H9 (cell line): Measurements from ENCODE around the gene MGMT. TPM values are rescaled to one million over a fixed set of nuclear protein-coding genes. Genes with fewer than 3 reads are reported as not detected.

Experiments
- DNase-seq: peaks from one replicate; pipeline ENCODE4 v3.0.0-alpha.2; 2017
- H2AFZ ChIP-seq: one replicate; pipeline ENCODE4 v1.6.1; 2013; ENCODE audit warnings: mild to moderate bottlenecking, low read length, control low read depth, moderate library complexity
- H2AK5ac ChIP-seq: 2 replicates; pipeline ENCODE4 v1.6.1; 2013; ENCODE audit warnings: low read length, control low read depth, mixed read lengths; ENCODE audit not compliant: insufficient read length
- H2BK120ac ChIP-seq: one replicate; pipeline ENCODE4 v1.6.1; 2013; ENCODE audit warnings: low read depth, mild to moderate bottlenecking, low read length, control low read depth, inconsistent platforms; ENCODE audit not compliant: poor library complexity, severe bottlenecking
- H2BK12ac ChIP-seq: 2 replicates; pipeline ENCODE4 v1.6.1; 2013; ENCODE audit warnings: low read length, control low read depth, mixed read lengths, low read depth; ENCODE audit not compliant: insufficient read length
- H2BK15ac ChIP-seq: 2 replicates; pipeline ENCODE4 v1.6.1; 2013; ENCODE audit warnings: low read depth, low read length, control low read depth
- H2BK20ac ChIP-seq: one replicate; pipeline ENCODE4 v1.6.1; 2013; ENCODE audit warnings: low read depth, mild to moderate bottlenecking, low read length, control low read depth, inconsistent platforms; ENCODE audit not compliant: poor library complexity, severe bottlenecking
- H2BK5ac ChIP-seq: 2 replicates; pipeline ENCODE4 v1.6.1; 2013; ENCODE audit warnings: low read length, control low read depth, mixed read lengths; ENCODE audit not compliant: insufficient read length
- H3K14ac ChIP-seq: 2 replicates; pipeline ENCODE4 v1.6.1; 2013; ENCODE audit warnings: low read length, control low read depth; ENCODE audit not compliant: insufficient read depth
- H3K18ac ChIP-seq: 2 replicates; pipeline ENCODE4 v1.6.1; 2013; ENCODE audit warnings: low read depth, mild to moderate bottlenecking, mixed read lengths, low read length, control low read depth; ENCODE audit not compliant: insufficient read length
- H3K23ac ChIP-seq: 2 replicates; pipeline ENCODE4 v1.6.1; 2013; ENCODE audit warnings: low read length, control low read depth, mixed read lengths, low read depth; ENCODE audit not compliant: insufficient read length
- H3K23me2 ChIP-seq: 2 replicates; pipeline ENCODE4 v1.6.1; 2013; ENCODE audit warnings: low read depth, mild to moderate bottlenecking, mixed read lengths, low read length, control low read depth; ENCODE audit not compliant: insufficient read length, poor library complexity, severe bottlenecking
- H3K27ac ChIP-seq: 2 replicates; pipeline ENCODE4 v1.5.1; 2013; ENCODE audit warnings: low read length, control low read depth, mixed read lengths, low read depth; ENCODE audit not compliant: insufficient read length
- H3K27me3 ChIP-seq: 2 replicates; pipeline ENCODE4 v1.6.1; 2013; ENCODE audit warnings: low read length, control low read depth, inconsistent platforms; ENCODE audit not compliant: insufficient read depth
- H3K4ac ChIP-seq: 2 replicates; pipeline ENCODE4 v1.6.1; 2013; ENCODE audit warnings: low read depth, mild to moderate bottlenecking, control low read depth, inconsistent platforms, low read length, moderate library complexity
- H3K4me1 ChIP-seq: 2 replicates; pipeline ENCODE4 v1.6.1; 2013; ENCODE audit warnings: low read length, control low read depth, inconsistent platforms; ENCODE audit not compliant: insufficient read depth
- H3K4me2 ChIP-seq: 2 replicates; pipeline ENCODE4 v1.6.1; 2013; ENCODE audit warnings: low read length, control low read depth, mixed read lengths; ENCODE audit not compliant: insufficient read length, insufficient read depth
- H3K56ac ChIP-seq: 2 replicates; pipeline ENCODE4 v1.6.1; 2013; ENCODE audit warnings: low read depth, mild to moderate bottlenecking, mixed read lengths, low read length, control low read depth; ENCODE audit not compliant: insufficient read length
- H3K79me1 ChIP-seq: 2 replicates; pipeline ENCODE4 v1.6.1; 2013; ENCODE audit warnings: low read depth, mild to moderate bottlenecking, moderate library complexity, low read length, control low read depth, inconsistent platforms; ENCODE audit not compliant: insufficient read depth, poor library complexity, severe bottlenecking
- H3K79me2 ChIP-seq: 2 replicates; pipeline ENCODE4 v1.6.1; 2013; ENCODE audit warnings: low read length, control low read depth, inconsistent platforms; ENCODE audit not compliant: insufficient read depth
- H3K9ac ChIP-seq: 2 replicates; pipeline ENCODE4 v1.6.1; 2013; ENCODE audit warnings: low read length, control low read depth, mixed read lengths; ENCODE audit not compliant: insufficient read length; ENCODE audit errors: extremely low read depth
- H3K9me3 ChIP-seq: one replicate; pipeline ENCODE4 v1.6.1; 2013; ENCODE audit warnings: low read depth, low read length, inconsistent platforms; ENCODE audit not compliant: control insufficient read depth
- H3T11ph ChIP-seq: one replicate; pipeline ENCODE4 v1.6.1; 2013; ENCODE audit warnings: mild to moderate bottlenecking, low read length, control low read depth, inconsistent platforms
- H4K20me1 ChIP-seq: one replicate; pipeline ENCODE4 v1.6.1; 2013; ENCODE audit not compliant: control insufficient read depth, insufficient read length, insufficient read depth
- H4K5ac ChIP-seq: 2 replicates; pipeline ENCODE4 v1.6.1; 2013; ENCODE audit warnings: low read depth, mild to moderate bottlenecking, mixed read lengths, low read length, control low read depth; ENCODE audit not compliant: insufficient read length
- H4K8ac ChIP-seq: replicated peaks from 2 replicates; pipeline ENCODE4 v1.6.1; 2013; ENCODE audit warnings: low read length, control low read depth, mixed read lengths, low read depth; ENCODE audit not compliant: insufficient read length
- H4K91ac ChIP-seq: 2 replicates; pipeline ENCODE4 v1.6.1; 2013; ENCODE audit warnings: low read depth, mild to moderate bottlenecking, moderate library complexity, mixed read lengths, low read length, control low read depth; ENCODE audit not compliant: insufficient read length
- H3K27ac Mint-ChIP-seq, 3 experiments: 2 replicates in 2 of 3; 3 replicates in 1 of 3; pipeline ENCODE4 v1.8.0; 2020 to 2021; ENCODE audit warnings: mixed read lengths in 3 of 3, mild to moderate bottlenecking in 1 of 3, moderate library complexity in 1 of 3
- H3K27me3 Mint-ChIP-seq: 2 replicates; pipeline ENCODE4 v1.8.0; 2021; ENCODE audit warnings: low read depth, mild to moderate bottlenecking, moderate library complexity, mixed read lengths
- H3K36me3 Mint-ChIP-seq, 3 experiments: 2 replicates in 2 of 3; 3 replicates in 1 of 3; pipeline ENCODE4 v1.8.0; 2020 to 2021; ENCODE audit warnings: low read depth in 3 of 3, mixed read lengths in 3 of 3; ENCODE audit not compliant: insufficient read depth in 1 of 3
- H3K4me1 Mint-ChIP-seq, 2 experiments: 2 replicates each; pipeline ENCODE4 v1.8.0; 2020; ENCODE audit warnings: mixed read lengths in 2 of 2
- H3K4me3 Mint-ChIP-seq, 2 experiments: 2 replicates in 1 of 2; 3 replicates in 1 of 2; pipeline ENCODE4 v1.8.0; 2020 to 2021; ENCODE audit warnings: mild to moderate bottlenecking in 2 of 2, mixed read lengths in 2 of 2, moderate library complexity in 1 of 2
- H3K9me3 Mint-ChIP-seq, 2 experiments: 2 replicates in 1 of 2; 3 replicates in 1 of 2; pipeline ENCODE4 v1.8.0; 2020; ENCODE audit warnings: mild to moderate bottlenecking in 2 of 2, mixed read lengths in 2 of 2, moderate library complexity in 1 of 2
- WGBS: extraction: QIAGEN DNeasy Blood & Tissue Kit; methylation state at CpG from one replicate; pipeline ENCODE4 v1.1.7; 2013; ENCODE audit warnings: missing lambda C conversion rate, low lambda C conversion rate, mixed read lengths; ENCODE audit not compliant: insufficient read length; ENCODE audit errors: extremely low coverage; 5-methylcytosine and 5-hydroxymethylcytosine counted together
- total RNA-seq: library from RNA; stranded (reverse); gene quantifications from 2 replicates; pipeline ENCODE4 v1.2.1, GENCODE V29; 2021
- TF ChIP-seq, protein P1 (sequence below): fragments of 200-600 bp; sonication (generic); conservative IDR thresholded peaks from 3 replicates; pipeline ENCODE4 v1.8.0; 2021; ENCODE audit warnings: antibody characterized with exemption, mild to moderate bottlenecking

The MGMT gene
- total RNA-seq, 1 experiment from 2014 or later: 18.4 TPM

DNA sequence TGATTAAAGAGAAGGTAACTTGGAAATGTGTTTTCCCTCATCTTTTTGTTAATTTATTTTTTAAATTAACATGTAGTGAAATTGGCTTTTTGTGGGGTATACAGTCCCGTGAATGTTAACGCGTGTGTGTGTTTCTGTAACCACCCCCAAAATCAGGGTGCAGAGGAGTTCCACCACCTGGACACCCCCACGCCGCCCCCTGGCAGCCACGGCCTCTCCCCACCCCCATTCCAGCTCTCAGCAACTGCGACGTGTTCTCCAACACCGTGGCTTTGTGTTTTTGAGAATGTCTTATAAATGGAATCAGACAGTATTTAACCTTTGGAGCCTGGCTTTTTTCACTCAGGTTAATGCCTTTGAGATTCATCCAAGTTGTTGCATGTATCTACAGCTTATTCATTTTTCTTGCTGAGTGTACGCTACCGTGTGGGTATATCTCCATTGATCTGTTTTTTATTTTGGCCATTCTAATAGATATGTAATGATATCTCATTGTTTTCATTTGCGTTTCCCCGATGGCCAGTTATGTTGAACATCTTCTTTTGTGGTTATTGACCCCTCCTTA is 278.2 kb downstream of the MGMT start:
- Histone ChIP-seq H3K56ac (no peak overlapping the region), H2BK20ac (no peak overlapping the region), H2BK120ac (no peak overlapping the region), H3K4ac (no peak overlapping the region), H2AK5ac (no peak overlapping the region), H3K9me3 (peaks cover 5% of the 10 kb centered on the region), H4K20me1 (no peaks in the 10 kb centered on the region), H3K27me3 (no peaks in the 10 kb centered on the region), H2BK5ac (no peak overlapping the region), H3K79me2 (no peaks in the 10 kb centered on the region), H2BK15ac (no peak overlapping the region), H2BK12ac (no peak overlapping the region), H3K23ac (no peak overlapping the region), H3K4me1 (no peaks in the 10 kb centered on the region), H3K14ac (no peak overlapping the region), H3K79me1 (no peaks in the 10 kb centered on the region), H3K18ac (no peak overlapping the region), H4K5ac (no peak overlapping the region), H4K8ac (no peak overlapping the region), H4K91ac (no peak overlapping the region), H3T11ph (no peak overlapping the region), H3K27ac (no peak overlapping the region), H3K4me2 (no peak overlapping the region), H3K23me2 (no peaks in the 10 kb centered on the region), H3K9ac (no peak overlapping the region), H2AFZ (no peak overlapping the region)
- peaks cover 0 to 4% of the 10 kb centered on the region in 2 experiments; a peak in 2 of 4 replicates for H3K4me1 Mint-ChIP-seq
- no peak overlapping the region for H3K27ac Mint-ChIP-seq
- peaks cover 13 to 17% of the 10 kb centered on the region in 2 experiments for H3K9me3 Mint-ChIP-seq
- WGBS: no CpG with 5 or more reads among the region's 13 CpGs
- peaks cover 0 to 18% (median 5%) of the 10 kb centered on the region in 3 experiments; a peak in 6 of 7 replicates for H3K36me3 Mint-ChIP-seq
- no peaks in the 10 kb centered on the region for H3K27me3 Mint-ChIP-seq
- no peak for DNase-seq
- H3K4me3 Mint-ChIP-seq: no peak overlapping the region
- TF ChIP-seq, protein P1, sequence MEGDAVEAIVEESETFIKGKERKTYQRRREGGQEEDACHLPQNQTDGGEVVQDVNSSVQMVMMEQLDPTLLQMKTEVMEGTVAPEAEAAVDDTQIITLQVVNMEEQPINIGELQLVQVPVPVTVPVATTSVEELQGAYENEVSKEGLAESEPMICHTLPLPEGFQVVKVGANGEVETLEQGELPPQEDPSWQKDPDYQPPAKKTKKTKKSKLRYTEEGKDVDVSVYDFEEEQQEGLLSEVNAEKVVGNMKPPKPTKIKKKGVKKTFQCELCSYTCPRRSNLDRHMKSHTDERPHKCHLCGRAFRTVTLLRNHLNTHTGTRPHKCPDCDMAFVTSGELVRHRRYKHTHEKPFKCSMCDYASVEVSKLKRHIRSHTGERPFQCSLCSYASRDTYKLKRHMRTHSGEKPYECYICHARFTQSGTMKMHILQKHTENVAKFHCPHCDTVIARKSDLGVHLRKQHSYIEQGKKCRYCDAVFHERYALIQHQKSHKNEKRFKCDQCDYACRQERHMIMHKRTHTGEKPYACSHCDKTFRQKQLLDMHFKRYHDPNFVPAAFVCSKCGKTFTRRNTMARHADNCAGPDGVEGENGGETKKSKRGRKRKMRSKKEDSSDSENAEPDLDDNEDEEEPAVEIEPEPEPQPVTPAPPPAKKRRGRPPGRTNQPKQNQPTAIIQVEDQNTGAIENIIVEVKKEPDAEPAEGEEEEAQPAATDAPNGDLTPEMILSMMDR: no peak
